Skin of body (tissue), 2 donors: ENCODE results near the gene POC1B. TPM values are rescaled to one million over a fixed set of nuclear protein-coding genes. Genes with fewer than 3 reads are reported as not detected.

Source experiments
- DNase-seq: peaks from one replicate; lab custom pipeline; 2025; lab: John Stamatoyannopoulos, UW
- total RNA-seq: library from RNA; depleted of rRNA; stranded (reverse); fragments of >200 nt; gene quantifications from one replicate; pipeline ENCODE4 v1.2.3, GENCODE V29; 2014

POC1B gene
- total RNA-seq, 1 donor from 2014 or later, result 31.0 TPM

- DNase-seq, result no peak
Measured at GRCh38 chr12:89497467-89497866, 28.4 kb downstream of the POC1B start.

- no peak for DNase-seq
Measured at GRCh38 chr12:89497005-89497404, 28.8 kb downstream of the POC1B start.

GRCh38 chr12:89494411-89495231 lies 31.2 kb downstream of the POC1B start:
- no peak for DNase-seq

GRCh38 chr12:89493670-89494302 lies 32.1 kb downstream of the POC1B start:
- no peak for DNase-seq

GRCh38 chr12:89492883-89493282 lies 33.0 kb downstream of the POC1B start:
- no peak for DNase-seq

GRCh38 chr12:89490922-89491321 lies 34.9 kb downstream of the POC1B start:
- no peak for DNase-seq

- DNase-seq, result no peak
Measured at GRCh38 chr12:89486264-89486663, 39.6 kb downstream of the POC1B start.

GRCh38 chr12:89484470-89484869 lies 41.4 kb downstream of the POC1B start:
- DNase-seq, result no peak

- no peak for DNase-seq
Measured at GRCh38 chr12:89481213-89481914, 44.5 kb downstream of the POC1B start.

- no peak for DNase-seq
Measured at GRCh38 chr12:89479982-89480381, 45.9 kb downstream of the POC1B start.

- no peak for DNase-seq
Measured at GRCh38 chr12:89477633-89478279, 48.1 kb downstream of the POC1B start.

- DNase-seq, result no peak
Measured at GRCh38 chr12:89476904-89477595, 48.8 kb downstream of the POC1B start.

- DNase-seq, result no peak
Measured at GRCh38 chr12:89476232-89476631, 49.6 kb downstream of the POC1B start.

GRCh38 chr12:89475203-89475990 lies 50.5 kb downstream of the POC1B start:
- no peak for DNase-seq

GRCh38 chr12:89474615-89475014 lies 51.2 kb downstream of the POC1B start:
- no peak for DNase-seq

GRCh38 chr12:89472508-89472907 lies 53.3 kb downstream of the POC1B start:
- DNase-seq, result no peak

- no peak for DNase-seq
Measured at GRCh38 chr12:89470741-89471509, 54.9 kb downstream of the POC1B start.

- DNase-seq, result no peak
Measured at GRCh38 chr12:89469361-89469760, 56.5 kb downstream of the POC1B start.

- DNase-seq, result no peak
Measured at GRCh38 chr12:89468648-89469326, 57.1 kb downstream of the POC1B start.
